Measurements from ENCODE around the gene ARID3A.
A peak's percentile ranks its signal among the peaks of the same experiment; 100 is the strongest.
"Not testable (repeated sequence)": the region's sequence is repeated elsewhere in the genome, so short reads cannot be mapped to it uniquely, and the experiment has no call there.

Gene ARID3A

DNA sequence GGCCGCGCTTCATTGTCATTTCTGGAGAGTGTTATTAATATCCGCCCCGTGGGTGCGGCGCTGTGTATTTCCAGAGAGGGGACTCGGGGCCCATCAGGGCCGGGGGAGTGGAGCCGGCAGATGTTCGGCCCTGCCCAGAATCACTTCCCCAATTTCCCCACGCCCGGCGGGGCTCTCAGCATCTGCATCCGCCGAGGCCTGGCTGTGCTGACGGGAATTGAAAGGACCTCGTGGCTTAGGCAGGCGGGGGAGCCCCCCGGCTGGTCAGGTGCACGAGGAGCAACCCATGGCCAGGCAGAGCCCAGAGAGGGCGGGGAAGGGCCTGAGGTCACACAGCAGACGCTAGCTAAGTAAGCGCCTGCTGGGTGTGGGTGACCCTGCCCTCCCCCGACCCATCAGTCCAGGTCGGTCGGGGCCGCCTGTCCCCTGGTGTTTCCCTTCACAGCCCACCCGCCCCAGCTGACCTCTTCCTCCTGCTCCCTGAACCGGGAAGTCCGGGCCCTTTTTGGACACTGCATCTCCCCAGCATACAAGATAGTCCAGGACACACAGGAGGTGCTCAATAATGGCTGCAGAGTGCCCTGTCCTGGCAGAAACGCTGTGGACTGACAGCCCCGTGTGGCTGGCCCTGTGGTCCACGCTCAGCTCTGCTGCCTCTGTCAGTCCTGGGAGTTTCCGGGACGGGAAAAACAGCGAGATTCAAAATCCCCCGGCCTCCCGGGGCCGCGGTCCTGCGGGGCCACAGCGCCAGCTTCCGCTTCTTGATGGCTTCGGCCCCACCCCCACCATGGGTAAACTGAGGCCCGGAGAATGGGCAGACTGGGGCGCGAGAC lies 22.1 kb downstream of the ARID3A start:
- no peak for DNase-seq (ENCODE audit: low spot score)

DNA sequence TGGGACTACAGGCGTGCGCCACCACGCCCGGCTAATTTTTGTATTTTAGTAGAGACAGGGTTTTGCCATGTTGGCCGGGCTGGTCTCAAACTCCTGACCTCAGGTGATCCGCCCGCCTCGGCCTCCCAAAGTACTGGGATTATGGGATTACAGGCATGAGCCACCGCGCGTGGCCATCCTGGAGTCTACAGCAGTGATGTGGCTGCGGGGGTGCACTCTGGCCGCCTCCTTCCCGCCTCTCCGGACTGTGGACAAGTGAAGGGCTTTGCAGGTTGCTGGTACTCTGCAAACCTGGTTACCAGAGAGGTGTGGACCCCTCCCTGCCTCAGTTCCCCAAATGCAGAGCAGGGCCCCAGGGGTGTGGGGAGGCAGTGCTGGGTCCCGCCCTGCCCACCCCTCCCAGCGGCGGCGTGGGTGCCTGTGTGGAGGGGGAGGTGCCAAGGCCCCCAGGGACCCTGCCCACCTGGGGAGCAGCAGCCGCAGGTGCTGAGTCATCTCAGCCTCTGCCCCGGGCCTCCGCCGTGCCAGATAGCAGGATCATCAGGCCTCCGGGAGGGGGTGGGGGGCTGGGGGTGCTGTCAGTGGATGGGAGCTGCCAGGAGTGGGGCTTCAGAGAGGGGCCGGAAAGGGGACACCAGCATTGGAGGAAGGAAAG lies 23.1 kb downstream of the ARID3A start:
- no peak for DNase-seq (ENCODE audit: low spot score)

DNA sequence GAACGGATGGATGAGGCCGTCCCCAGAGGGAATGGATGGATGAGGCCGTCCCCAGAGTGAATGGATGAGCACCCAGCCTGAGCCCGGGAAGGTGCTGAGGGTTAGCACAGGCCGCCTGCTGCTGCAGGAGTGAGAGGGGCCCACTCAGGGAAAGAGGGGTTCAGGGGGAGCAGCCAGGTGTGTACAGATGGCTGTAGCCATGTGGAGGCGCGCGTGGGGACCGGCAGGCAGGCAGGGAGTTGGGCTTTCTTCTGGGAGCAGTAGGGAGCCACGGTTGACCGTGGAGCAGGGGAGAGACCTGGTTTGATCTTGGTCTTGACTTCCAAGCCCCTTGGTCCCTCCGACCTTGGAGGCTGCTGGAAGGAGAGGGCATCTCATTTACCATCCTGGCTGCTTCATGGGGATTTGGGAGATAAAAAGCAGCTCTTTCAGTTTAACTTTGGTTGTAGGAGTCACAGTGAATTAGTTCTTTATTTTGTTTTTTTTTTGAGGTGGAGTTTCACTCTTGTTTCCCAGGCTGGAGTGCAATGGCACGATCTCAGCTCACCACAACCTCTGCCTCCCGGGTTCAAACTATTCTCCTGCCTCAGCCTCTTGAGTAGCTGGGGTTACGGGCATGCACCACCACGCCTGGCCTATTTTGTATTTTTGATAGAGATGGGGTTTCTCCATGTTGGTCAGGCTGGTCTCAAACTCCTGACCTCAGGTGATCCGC lies 24.7 kb downstream of the ARID3A start:
- no peak for DNase-seq (ENCODE audit: low spot score)

- DNase-seq (ENCODE audit: low spot score): no peak
These were observed 26.3 kb downstream of the ARID3A start for GRCh38 chr19:952049-952679.

DNA sequence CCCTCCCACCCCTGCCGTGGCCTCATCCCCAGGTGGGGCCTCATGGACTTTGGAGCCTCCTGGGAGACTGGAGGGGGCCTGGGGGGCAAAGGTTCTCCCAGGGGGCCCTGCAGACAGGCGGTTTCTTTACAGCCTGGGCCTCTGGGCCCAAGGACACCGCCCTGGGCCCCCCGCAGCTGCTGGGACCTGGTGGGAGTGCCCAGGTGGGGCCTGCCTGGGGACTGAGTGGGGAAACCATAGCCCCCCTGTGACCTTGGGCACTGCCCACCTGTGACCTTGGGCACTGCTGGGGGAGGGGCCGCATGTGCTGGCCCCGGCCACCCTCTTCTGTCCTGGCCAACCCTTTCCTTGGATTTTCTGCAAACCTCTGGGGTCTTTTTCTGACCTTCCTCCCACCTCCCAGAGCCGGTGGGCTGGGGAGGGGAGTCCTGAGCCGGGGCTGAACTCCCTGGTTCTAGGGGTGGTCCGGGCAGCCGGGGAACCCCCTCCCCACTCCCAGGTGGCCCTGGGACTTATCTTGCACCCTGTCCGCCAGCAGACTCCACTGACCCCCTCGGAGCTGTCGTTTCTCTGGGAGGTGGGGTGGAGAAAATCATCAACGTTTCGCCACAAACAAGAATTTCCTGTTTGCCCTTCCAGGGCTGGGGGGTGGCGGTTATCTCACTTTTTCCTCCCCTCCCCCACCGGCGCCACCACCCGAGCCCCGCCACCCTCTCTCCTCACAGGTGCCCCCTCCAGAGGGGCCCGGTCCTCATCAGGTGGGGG lies 27.0 kb downstream of the ARID3A start:
- peak; percentile 65 for DNase-seq (ENCODE audit: low spot score)

GRCh38 chr19:953445-954271 lies 27.8 kb downstream of the ARID3A start:
- DNase-seq (ENCODE audit: low spot score): peak; percentile 69

DNA sequence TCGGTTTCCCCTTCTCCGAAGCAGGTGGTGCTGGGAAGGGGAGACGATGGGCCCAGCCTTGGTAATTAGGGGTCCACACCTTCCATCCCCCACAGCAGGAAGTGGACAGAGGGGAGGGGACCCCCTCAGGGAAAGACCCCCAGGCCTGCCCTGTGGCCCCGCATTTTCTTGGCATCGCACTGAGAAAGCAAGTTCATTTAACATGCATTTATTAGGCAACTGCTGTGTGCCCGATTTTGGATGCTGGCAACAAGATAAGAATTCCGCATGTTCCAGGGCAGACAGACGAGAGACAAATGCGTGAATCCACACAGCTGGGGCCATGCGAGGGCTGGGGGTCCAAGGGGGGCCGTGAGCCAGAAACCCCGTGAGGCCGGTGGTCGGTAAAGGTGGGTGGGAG lies 28.4 kb downstream of the ARID3A start:
- DNase-seq (ENCODE audit: low spot score): no peak

DNA sequence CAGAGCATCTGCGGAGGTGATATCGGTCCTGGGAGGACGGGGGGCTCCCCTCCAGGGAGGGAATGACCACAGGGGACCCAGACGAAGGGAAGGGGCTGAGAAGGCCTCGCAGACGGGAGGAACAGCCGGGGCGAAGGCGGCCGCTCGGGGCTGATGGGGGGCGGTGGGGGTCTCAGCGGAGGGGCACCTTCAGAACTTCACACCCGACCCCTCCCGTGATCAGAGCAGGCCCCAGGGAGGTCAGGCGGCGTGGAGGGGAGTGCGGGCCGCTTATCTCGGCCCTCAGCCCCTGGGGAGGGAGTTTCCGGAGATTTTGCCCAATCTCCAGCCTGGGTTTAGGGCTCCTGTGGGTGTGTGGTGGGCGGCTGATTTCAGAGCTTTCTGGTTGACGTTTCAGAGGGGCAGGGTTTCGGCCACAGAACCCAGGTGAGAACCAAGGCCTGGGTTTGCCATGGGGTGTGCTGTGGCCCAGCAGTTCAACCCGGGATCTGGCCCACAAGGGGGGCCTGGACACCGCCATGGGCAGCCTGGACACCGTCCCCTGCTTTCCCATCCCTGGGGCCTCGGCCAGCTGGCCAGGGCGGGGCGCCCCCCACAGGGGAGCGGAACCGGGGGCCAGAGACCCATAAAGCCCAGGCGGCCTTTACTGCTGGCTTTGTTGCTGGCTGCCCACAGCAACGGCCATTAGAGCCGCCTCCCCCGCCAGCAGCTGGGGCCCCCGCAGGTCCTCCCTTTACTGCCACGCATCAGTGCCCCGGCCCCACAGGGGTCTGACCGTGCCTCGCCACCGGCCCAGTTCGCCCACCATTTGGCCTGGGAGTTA lies 29.0 kb downstream of the ARID3A start:
- DNase-seq (ENCODE audit: low spot score): peak; percentile 57

DNA sequence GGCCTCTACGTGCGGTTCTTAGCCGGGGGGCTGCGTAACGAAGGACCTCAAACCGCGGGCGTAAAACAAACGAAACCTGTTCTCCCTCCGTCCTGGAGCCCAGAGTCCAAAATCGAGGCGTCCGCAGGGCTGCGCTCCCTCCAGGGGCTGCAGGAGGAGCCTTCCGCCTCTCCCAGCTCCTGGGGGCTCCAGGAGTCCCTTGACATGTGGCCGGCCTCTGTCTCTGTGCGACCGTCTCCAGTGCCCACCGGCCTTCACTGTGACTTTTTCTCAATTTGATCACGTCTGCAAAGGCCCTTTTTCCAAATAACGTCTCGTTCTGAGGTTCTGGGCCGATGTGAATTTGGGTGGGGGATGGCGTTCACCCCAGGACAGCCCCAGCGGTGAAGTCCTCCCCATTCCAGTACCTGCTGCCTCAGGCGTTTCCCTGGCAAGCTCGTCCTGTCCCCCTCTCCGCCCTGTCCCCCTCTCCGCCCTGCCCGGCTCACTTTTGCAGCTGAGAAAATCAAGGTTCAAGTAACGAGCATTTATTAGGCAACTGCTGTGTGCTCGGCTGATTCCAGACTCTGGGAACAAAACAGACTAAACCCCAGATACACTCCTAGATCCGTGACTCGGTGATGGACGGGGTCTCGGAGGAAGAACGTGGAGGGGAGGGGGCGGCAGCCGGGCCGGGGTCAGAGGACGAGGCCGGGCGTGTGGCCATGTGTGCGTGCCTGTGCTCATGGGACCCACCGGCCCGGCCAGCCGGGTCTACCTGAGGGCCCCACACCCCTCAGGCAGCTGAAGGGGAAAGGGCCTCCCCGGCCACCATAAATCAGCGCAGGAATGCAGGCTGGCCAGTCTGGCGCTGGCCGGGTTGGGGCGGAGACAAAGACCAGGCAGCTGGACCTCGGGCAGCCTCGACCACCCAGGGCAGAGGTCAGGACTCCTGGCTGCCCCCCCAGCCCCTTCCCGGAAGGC lies 30.2 kb downstream of the ARID3A start:
- DNase-seq (ENCODE audit: low spot score): peak; percentile 75

DNA sequence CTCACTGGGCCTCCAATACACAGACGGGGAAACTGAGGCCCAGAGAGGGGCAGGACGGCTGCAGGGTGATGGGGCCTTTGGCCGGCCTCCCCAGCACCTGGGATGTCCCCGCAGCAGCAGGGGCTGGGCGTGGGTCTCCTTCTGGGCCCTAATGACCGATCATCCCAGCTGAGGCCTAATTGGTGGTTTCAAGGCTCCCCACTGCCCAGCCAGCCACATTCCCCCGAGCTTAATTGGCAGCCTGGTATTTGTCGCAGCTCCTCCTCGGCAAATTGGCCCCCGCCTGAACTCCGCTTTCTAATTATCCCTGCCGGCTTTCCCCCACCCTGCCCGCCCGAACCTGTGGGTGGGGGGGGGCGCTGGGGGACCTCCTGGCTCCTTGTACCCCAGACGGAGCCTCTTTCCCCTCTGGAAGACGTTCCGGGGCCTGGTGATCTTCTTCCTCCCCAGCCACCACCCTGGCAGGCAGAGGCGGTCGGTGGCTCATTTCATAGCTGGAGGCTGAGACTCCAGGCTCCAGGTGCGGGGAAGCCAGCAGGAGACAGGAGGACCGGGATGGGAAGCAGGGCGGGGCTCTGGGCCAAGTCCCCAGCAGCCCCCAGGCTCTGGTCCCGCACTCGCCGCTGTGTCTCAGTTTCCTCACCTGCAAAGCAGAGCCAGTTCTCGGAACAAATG lies 31.1 kb downstream of the ARID3A start:
- DNase-seq (ENCODE audit: low spot score): peak; percentile 78

- not testable (repeated sequence) for DNase-seq (ENCODE audit: low spot score)
These were observed 31.7 kb downstream of the ARID3A start for GRCh38 chr19:957578-957977.

- DNase-seq (ENCODE audit: low spot score): no peak
These were observed 33.4 kb downstream of the ARID3A start for GRCh38 chr19:958967-959855.

DNA sequence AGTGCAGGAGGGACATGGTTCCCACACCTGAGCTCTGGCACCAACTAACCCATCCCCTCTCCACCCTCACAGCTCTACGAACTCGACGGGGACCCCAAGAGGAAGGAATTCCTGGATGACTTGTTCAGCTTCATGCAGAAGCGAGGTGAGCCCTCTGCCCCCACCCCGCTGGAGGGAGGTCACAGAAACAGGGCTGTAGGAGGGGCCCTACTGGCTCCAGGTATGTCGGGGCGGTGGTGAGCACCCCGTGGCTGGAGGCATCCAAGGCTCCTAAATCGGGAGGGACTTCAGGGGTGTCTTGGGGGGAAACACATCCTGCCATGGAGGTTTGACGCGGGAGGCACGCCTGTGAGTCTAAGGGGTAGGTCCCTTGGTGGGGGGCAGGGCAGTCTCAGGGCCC lies 34.2 kb downstream of the ARID3A start:
- DNase-seq (ENCODE audit: low spot score): peak; percentile 65

DNA sequence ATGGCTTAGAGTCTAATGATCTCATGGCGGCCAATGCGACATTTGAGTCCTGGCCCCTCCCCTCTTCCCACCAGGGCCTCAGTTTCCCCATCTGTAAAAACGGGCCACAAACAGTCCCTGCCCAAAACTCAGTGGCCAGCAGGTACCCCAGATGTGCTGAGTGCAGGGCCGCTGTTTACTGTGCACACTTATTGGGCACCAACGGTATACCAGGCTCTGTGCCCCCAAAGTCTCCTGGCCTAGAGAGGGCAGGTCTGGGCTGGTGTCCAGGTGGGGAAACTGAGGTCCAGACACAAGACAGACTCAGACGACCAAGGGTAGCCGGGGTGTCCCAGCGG lies 34.7 kb downstream of the ARID3A start:
- DNase-seq (ENCODE audit: low spot score): no peak

DNA sequence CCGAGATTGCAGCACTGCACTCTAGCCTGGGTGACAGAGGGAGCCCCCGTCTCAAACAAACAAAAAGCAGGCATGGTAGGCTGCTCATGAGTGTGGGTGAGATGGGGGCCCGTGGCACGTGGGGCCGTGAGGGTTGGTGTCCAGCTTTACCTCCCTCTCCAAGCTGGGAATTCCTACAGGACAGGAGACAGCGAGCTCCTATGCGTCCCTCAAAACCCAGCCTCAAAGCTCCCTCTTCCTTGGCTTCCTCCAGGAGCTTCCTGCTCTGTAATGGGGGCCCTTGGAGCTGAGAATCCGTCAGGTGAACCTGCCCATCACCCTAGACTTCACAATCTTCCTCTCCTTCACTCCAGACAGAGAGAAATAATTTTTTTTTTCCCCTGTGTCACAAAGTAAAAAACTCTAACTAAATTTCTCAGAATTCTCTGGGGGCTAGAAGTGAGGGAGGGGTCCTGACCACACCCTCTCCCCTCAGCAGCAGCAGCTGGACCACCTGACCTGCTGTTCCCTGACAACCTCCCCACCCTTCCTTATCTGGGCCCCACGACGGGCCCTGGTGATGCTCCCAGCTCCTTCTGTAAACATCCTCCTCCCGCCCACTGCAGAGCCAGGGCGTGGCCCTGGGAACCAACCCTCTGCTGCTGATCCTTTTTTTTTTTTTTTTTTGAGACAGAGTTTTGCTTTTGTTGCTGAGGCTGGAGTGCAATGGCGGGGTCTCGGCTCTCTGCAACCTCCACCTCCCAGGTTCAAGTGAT lies 36.2 kb downstream of the ARID3A start:
- DNase-seq (ENCODE audit: low spot score): no peak

- no peak for DNase-seq (ENCODE audit: low spot score)
These were observed 37.0 kb downstream of the ARID3A start for GRCh38 chr19:962683-963400.
